Renal cortical epithelial cell (primary cell): Measurements from ENCODE around the gene ANXA2R. TPM values are rescaled to one million over a fixed set of nuclear protein-coding genes. Genes with fewer than 3 reads are reported as not detected.
"Not testable (repeated sequence)": the region's sequence is repeated elsewhere in the genome, so short reads cannot be mapped to it uniquely, and the experiment has no call there.

Source experiments
- DNase-seq: peaks from one replicate; pipeline ENCODE4 v3.0.0-alpha.2; 2011; ENCODE audit warnings: low read depth
- total RNA-seq: library from RNA; depleted of rRNA; stranded (reverse); fragments of >200 nt; gene quantifications from 2 replicates; pipeline ENCODE4 v1.2.3, GENCODE V29; 2014

The ANXA2R gene
- total RNA-seq, 1 donor from 2014 or later, result 3.0 TPM

- no peak for DNase-seq
These were observed 21.4 kb upstream of the ANXA2R start for GRCh38 chr5:43061352-43062075.

GRCh38 chr5:43060020-43060419 lies 19.9 kb upstream of the ANXA2R start:
- not testable (repeated sequence) for DNase-seq

- not testable (repeated sequence) for DNase-seq
These were observed 15.0 kb upstream of the ANXA2R start for GRCh38 chr5:43055098-43055497.

GRCh38 chr5:43051684-43052083 lies 11.6 kb upstream of the ANXA2R start:
- no peak for DNase-seq

GRCh38 chr5:43050384-43050783 lies 10.3 kb upstream of the ANXA2R start:
- DNase-seq, result no peak

GRCh38 chr5:43049236-43049635 lies 9.1 kb upstream of the ANXA2R start:
- no peak for DNase-seq

GRCh38 chr5:43046474-43046873 lies 6.4 kb upstream of the ANXA2R start:
- no peak for DNase-seq

GRCh38 chr5:43045236-43045635 lies 5.1 kb upstream of the ANXA2R start:
- no peak for DNase-seq

- DNase-seq, result peak; percentile 61
These were observed 4.2 kb upstream of the ANXA2R start for GRCh38 chr5:43044181-43044914.

- DNase-seq, result no peak
These were observed 3.3 kb upstream of the ANXA2R start for GRCh38 chr5:43043400-43043756.

GRCh38 chr5:43042626-43043399 lies 2.7 kb upstream of the ANXA2R start:
- DNase-seq, result peak; percentile 47

GRCh38 chr5:43042176-43042625 lies 2.1 kb upstream of the ANXA2R start:
- DNase-seq, result peak; percentile 72

- DNase-seq, result peak; percentile 84
These were observed 1.6 kb upstream of the ANXA2R start for GRCh38 chr5:43041669-43042175.

- no peak for DNase-seq
These were observed 1.1 kb upstream of the ANXA2R start for GRCh38 chr5:43041110-43041668.

GRCh38 chr5:43039471-43040286 lies 440 bp downstream of the ANXA2R start:
- DNase-seq, result peak; percentile 66

GRCh38 chr5:43039152-43039470 lies 1.0 kb downstream of the ANXA2R start:
- no peak for DNase-seq

- no peak for DNase-seq
These were observed 1.6 kb downstream of the ANXA2R start for GRCh38 chr5:43038496-43038989.

- peak; percentile 87 for DNase-seq
These were observed 2.3 kb downstream of the ANXA2R start for GRCh38 chr5:43037636-43038495.

GRCh38 chr5:43036856-43037635 lies 3.1 kb downstream of the ANXA2R start:
- DNase-seq, result no peak
